Measurements from ENCODE around the gene OPCML.

DNA sequence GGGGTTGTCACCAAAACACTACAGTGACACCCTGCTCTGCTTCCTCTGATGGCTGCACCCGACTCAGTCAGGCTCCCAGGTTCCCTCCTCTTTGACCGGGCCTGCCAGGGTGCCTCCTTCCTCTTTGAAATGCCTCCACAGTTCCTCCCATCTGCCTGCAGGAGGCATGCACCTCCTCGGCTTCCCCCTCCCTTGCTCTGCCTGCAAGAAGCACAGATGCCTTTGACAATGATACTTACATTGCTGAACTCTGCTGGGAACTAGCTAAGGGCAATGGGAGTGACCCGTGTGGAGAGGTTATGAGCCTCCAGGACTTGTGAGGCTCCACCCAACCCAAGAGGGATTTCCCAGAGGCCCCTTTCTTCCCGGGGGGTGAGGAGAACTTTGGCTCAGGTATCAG lies 674.1 kb downstream of the OPCML start:
- TF ChIP-seq EP300 (IDR thresholded peaks at IDR 0.05; ENCODE audit: low read depth): no peak
- TF ChIP-seq, protein P1, sequence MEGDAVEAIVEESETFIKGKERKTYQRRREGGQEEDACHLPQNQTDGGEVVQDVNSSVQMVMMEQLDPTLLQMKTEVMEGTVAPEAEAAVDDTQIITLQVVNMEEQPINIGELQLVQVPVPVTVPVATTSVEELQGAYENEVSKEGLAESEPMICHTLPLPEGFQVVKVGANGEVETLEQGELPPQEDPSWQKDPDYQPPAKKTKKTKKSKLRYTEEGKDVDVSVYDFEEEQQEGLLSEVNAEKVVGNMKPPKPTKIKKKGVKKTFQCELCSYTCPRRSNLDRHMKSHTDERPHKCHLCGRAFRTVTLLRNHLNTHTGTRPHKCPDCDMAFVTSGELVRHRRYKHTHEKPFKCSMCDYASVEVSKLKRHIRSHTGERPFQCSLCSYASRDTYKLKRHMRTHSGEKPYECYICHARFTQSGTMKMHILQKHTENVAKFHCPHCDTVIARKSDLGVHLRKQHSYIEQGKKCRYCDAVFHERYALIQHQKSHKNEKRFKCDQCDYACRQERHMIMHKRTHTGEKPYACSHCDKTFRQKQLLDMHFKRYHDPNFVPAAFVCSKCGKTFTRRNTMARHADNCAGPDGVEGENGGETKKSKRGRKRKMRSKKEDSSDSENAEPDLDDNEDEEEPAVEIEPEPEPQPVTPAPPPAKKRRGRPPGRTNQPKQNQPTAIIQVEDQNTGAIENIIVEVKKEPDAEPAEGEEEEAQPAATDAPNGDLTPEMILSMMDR (IDR thresholded peaks at IDR 0.05): no peak

All from transverse colon (tissue), 3 donors.